Measurements from ENCODE around the gene SH3BP2. TPM values are rescaled to one million over a fixed set of nuclear protein-coding genes. Genes with fewer than 3 reads are reported as not detected.

Gene SH3BP2
- total RNA-seq, 1 experiment from 2014 or later = 52.8 TPM

DNA sequence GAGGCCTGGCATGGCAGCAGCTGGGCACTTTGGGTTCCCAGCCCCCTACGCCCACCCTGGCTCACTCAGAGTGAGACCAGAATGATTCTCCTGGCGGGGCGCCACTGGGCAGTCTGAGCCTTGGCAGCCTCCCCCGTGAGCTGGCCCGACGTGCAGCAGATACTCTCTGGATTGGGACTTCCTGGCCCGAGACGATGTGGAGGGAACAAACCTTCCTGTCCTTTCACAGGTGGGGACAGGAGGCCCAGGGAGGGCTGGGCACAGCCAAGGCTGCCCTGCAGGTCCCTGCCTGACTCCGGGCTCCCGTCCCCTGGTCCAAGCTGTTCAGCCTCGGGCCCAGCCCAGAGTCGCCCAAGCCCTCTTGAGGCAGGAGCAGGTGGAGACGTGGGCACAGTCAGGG is 32.9 kb downstream of the SH3BP2 start:
- ChIA-PET POLR2A (no interaction called here), CTCF (no interaction called here), RAD21 (ENCODE audit: low non-redundant PET in 1 of 2, low total read pairs in 2 of 2, uncharacterized antibody in 2 of 2, unreplicated experiment in 2 of 2) (no interaction called here)
- H3K27me3 ChIP-seq (ENCODE audit: insufficient read depth, low read length) = no peaks in the 10 kb centered on the region
- intact Hi-C loops (cut with micrococcal nuclease) = no loop called here
- TF ChIP-seq CEBPB (IDR thresholded peaks at IDR 0.05; ENCODE audit: low read depth) = no peak
- TF ChIP-seq SRF (IDR thresholded peaks at IDR 0.05; ENCODE audit: low read depth) = no peak
- TF ChIP-seq ELF1 (IDR thresholded peaks at IDR 0.05; ENCODE audit: borderline replicate concordance, low read depth) = no peak
- no peak for TF ChIP-seq EZH2 (IDR thresholded peaks at IDR 0.05)
- TF ChIP-seq JUND (IDR thresholded peaks at IDR 0.05) = no peak
- TF ChIP-seq, protein P1, sequence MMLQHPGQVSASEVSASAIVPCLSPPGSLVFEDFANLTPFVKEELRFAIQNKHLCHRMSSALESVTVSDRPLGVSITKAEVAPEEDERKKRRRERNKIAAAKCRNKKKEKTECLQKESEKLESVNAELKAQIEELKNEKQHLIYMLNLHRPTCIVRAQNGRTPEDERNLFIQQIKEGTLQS (IDR thresholded peaks at IDR 0.05) = no peak
- no peak for TF ChIP-seq POLR2A (IDR thresholded peaks at IDR 0.05; ENCODE audit: borderline replicate concordance, extremely low read depth, insufficient read depth, insufficient read length)
- no peaks in the 10 kb centered on the region for H3K9me3 ChIP-seq (ENCODE audit: control insufficient read depth in 1 of 2, insufficient read depth in 1 of 2, low read depth in 1 of 2, low read length in 2 of 2)
- H3K36me3 ChIP-seq (ENCODE audit: control insufficient read depth in 1 of 2, insufficient read depth in 2 of 2, low read length in 2 of 2) = peaks cover 24 to 36% of the 10 kb centered on the region in 2 experiments
- no peak overlapping the region for H3K27ac ChIP-seq (ENCODE audit: low read depth, low read length)
- no peak overlapping the region for H2AFZ ChIP-seq (ENCODE audit: low read depth, low read length, poor library complexity, severe bottlenecking)
- no peak overlapping the region for H3K9ac ChIP-seq (ENCODE audit: low read length)
- no TSS peak for BruUV-seq (replicated peaks)
- H4K20me1 ChIP-seq (ENCODE audit: insufficient read depth) = no peaks in the 10 kb centered on the region
- no peak for ATAC-seq
- H3K9me2 ChIP-seq (ENCODE audit: insufficient read depth) = no peaks in the 10 kb centered on the region
- H3K4me3 ChIP-seq (replicated peaks in 1 of 2; ENCODE audit: low read depth in 1 of 2, low read length in 2 of 2) = no peak overlapping the region
- DNase-seq (ENCODE audit: low read depth, low spot score) = no peak
- peaks cover 6% of the 10 kb centered on the region; the same call in 1 of the 2 replicates for H3K79me2 ChIP-seq (ENCODE audit: insufficient read depth, low read length)
- no peaks in the 10 kb centered on the region; a peak in 1 of 4 replicates for H3K4me1 ChIP-seq (ENCODE audit: control insufficient read depth in 1 of 2, insufficient read depth in 2 of 2, low read length in 2 of 2)
- H3K4me2 ChIP-seq (ENCODE audit: low read length) = no peak overlapping the region

DNA sequence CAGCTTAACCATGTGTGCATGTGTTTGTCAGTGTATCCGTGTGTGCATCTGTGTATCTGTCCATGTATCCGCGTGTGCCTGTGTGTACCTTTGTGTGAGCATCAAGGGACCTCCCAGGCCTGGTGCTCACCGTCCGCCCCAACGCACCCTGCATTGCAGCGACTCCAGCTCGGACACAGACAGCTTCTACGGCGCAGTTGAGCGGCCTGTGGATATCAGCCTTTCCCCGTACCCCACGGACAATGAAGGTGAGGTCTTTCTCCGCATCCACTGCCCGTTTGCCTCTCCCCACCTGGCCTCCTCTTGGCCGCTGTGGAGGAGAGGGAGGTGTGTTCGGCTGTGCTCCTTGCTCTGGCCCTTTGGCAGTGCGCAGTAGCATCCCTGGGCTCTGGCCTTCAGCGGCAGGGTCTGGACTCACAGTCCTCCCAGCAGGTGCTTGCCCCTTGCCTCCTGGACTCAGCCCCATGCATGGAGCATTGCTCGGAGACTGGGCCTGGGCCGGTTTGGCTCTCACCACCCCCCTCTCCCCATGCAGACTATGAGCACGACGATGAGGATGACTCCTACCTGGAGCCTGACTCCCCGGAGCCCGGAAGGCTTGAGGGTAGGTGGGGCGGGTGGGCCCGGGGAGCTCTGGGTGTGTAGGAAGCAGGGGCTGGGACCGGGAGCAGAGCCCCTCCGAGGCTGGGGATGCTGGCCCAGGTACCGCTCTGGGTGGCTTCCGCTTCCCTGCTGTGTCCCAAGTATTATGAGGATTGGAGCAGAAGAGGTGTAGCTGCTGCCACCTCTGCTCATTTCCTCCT is 34.4 kb downstream of the SH3BP2 start:
- Histone ChIP-seq H3K9me3 (ENCODE audit: control insufficient read depth in 1 of 2, insufficient read depth in 1 of 2, low read depth in 1 of 2, low read length in 2 of 2) (no peaks in the 10 kb centered on the region), H3K4me3 (replicated peaks in 1 of 2; ENCODE audit: low read depth in 1 of 2, low read length in 2 of 2) (no peak overlapping the region), H4K20me1 (ENCODE audit: insufficient read depth) (no peaks in the 10 kb centered on the region), H3K9me2 (ENCODE audit: insufficient read depth) (no peaks in the 10 kb centered on the region), H3K4me1 (ENCODE audit: control insufficient read depth in 1 of 2, insufficient read depth in 2 of 2, low read length in 2 of 2) (no peaks in the 10 kb centered on the region), H3K36me3 (ENCODE audit: control insufficient read depth in 1 of 2, insufficient read depth in 2 of 2, low read length in 2 of 2) (peaks cover 29 to 32% of the 10 kb centered on the region in 2 experiments), H3K27me3 (ENCODE audit: insufficient read depth, low read length) (no peaks in the 10 kb centered on the region), H3K79me2 (ENCODE audit: insufficient read depth, low read length) (no peaks in the 10 kb centered on the region), H3K9ac (ENCODE audit: low read length) (no peak overlapping the region), H3K27ac (ENCODE audit: low read depth, low read length) (no peak overlapping the region), H3K4me2 (ENCODE audit: low read length) (no peak overlapping the region), H2AFZ (ENCODE audit: low read depth, low read length, poor library complexity, severe bottlenecking) (no peak overlapping the region)
- CTCF ChIA-PET = no interaction called here
- ATAC-seq (no peak), DNase-seq (ENCODE audit: low read depth, low spot score) (no peak)
- RAD21 ChIA-PET (ENCODE audit: low non-redundant PET in 1 of 2, low total read pairs in 2 of 2, uncharacterized antibody in 2 of 2, unreplicated experiment in 2 of 2) = no interaction called here
- intact Hi-C loops (cut with micrococcal nuclease) = no loop called here
- POLR2A ChIA-PET = no interaction called here
- TF ChIP-seq YY1 (IDR thresholded peaks at IDR 0.05; ENCODE audit: extremely low read depth, insufficient replicate concordance, low read depth, low read length) (no peak), ZNF274 (IDR thresholded peaks at IDR 0.05; ENCODE audit: low read depth, low read length) (no peak), CBX3 (IDR thresholded peaks at IDR 0.05; ENCODE audit: low read depth) (no peak), SIN3A (IDR thresholded peaks at IDR 0.05; ENCODE audit: low read depth) (no peak), POLR2A (IDR thresholded peaks at IDR 0.05; ENCODE audit: borderline replicate concordance, extremely low read depth, insufficient read depth, insufficient read length) (no peak), EZH2 (IDR thresholded peaks at IDR 0.05) (no peak), POLR2AphosphoS5 (IDR thresholded peaks at IDR 0.05; ENCODE audit: low read depth, low read length) (no peak)
- TF ChIP-seq, protein P1 (IDR thresholded peaks at IDR 0.05) = no peak
- TF ChIP-seq, protein P2, sequence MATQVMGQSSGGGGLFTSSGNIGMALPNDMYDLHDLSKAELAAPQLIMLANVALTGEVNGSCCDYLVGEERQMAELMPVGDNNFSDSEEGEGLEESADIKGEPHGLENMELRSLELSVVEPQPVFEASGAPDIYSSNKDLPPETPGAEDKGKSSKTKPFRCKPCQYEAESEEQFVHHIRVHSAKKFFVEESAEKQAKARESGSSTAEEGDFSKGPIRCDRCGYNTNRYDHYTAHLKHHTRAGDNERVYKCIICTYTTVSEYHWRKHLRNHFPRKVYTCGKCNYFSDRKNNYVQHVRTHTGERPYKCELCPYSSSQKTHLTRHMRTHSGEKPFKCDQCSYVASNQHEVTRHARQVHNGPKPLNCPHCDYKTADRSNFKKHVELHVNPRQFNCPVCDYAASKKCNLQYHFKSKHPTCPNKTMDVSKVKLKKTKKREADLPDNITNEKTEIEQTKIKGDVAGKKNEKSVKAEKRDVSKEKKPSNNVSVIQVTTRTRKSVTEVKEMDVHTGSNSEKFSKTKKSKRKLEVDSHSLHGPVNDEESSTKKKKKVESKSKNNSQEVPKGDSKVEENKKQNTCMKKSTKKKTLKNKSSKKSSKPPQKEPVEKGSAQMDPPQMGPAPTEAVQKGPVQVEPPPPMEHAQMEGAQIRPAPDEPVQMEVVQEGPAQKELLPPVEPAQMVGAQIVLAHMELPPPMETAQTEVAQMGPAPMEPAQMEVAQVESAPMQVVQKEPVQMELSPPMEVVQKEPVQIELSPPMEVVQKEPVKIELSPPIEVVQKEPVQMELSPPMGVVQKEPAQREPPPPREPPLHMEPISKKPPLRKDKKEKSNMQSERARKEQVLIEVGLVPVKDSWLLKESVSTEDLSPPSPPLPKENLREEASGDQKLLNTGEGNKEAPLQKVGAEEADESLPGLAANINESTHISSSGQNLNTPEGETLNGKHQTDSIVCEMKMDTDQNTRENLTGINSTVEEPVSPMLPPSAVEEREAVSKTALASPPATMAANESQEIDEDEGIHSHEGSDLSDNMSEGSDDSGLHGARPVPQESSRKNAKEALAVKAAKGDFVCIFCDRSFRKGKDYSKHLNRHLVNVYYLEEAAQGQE (IDR thresholded peaks at IDR 0.05; ENCODE audit: low read depth) = no peak
- TF ChIP-seq, protein P3, sequence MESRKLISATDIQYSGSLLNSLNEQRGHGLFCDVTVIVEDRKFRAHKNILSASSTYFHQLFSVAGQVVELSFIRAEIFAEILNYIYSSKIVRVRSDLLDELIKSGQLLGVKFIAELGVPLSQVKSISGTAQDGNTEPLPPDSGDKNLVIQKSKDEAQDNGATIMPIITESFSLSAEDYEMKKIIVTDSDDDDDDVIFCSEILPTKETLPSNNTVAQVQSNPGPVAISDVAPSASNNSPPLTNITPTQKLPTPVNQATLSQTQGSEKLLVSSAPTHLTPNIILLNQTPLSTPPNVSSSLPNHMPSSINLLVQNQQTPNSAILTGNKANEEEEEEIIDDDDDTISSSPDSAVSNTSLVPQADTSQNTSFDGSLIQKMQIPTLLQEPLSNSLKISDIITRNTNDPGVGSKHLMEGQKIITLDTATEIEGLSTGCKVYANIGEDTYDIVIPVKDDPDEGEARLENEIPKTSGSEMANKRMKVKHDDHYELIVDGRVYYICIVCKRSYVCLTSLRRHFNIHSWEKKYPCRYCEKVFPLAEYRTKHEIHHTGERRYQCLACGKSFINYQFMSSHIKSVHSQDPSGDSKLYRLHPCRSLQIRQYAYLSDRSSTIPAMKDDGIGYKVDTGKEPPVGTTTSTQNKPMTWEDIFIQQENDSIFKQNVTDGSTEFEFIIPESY (IDR thresholded peaks at IDR 0.05; ENCODE audit: extremely low read depth, insufficient replicate concordance, low read length) = no peak
- no TSS peak for BruUV-seq (replicated peaks)
